Right renal pelvis (tissue), 4 donors: ENCODE results near the gene USP3. TPM values are rescaled to one million over a fixed set of nuclear protein-coding genes. Genes with fewer than 3 reads are reported as not detected.

Source experiments
- DNase-seq, 4 donors: peaks; one replicate each; pipeline ENCODE4 v3.0.0-alpha.2; 2013; ENCODE audit warnings: low read depth in 4 of 4, low spot score in 3 of 4, missing footprints in 1 of 4
- polyA plus RNA-seq, 4 donors: library from polyadenylated mRNA; unstranded; fragments of 120-200 nt; gene quantifications; one replicate each; pipeline ENCODE4 v1.2.1, GENCODE V29; 2013; ENCODE audit not compliant: insufficient read length in 4 of 4

USP3 gene, protein sequence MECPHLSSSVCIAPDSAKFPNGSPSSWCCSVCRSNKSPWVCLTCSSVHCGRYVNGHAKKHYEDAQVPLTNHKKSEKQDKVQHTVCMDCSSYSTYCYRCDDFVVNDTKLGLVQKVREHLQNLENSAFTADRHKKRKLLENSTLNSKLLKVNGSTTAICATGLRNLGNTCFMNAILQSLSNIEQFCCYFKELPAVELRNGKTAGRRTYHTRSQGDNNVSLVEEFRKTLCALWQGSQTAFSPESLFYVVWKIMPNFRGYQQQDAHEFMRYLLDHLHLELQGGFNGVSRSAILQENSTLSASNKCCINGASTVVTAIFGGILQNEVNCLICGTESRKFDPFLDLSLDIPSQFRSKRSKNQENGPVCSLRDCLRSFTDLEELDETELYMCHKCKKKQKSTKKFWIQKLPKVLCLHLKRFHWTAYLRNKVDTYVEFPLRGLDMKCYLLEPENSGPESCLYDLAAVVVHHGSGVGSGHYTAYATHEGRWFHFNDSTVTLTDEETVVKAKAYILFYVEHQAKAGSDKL
- 10 to 100 TPM; 34.8 to 49.7 (median 38.0) TPM for polyA plus RNA-seq

- peak; percentile 91 to 93 (median 93) for DNase-seq
These were observed at the start of gene USP3 for GRCh38 chr15:63504247-63504978. TSS of gene USP3 (plus strand) at chr15:63504593. CDS start at chr15:63504740, 147 bp downstream.

DNA sequence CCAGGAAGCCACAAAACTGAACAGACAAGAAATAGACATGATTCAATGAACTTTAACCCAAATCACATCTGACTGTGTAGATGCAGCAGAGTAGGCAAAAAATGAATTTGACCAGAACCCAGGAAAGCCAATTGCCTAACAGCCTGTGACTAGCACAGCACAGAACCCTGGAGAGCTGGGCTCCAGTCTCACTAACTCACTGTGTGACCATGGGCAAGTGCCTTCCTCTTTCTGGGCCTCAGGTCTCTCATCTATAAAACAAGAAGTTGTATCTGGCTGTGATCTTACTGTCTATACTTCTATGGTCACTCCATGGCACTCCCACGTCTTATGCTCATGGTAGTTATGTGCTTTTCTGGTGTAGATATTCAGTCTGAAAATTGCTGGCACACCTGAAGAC lies 48.1 kb upstream of the USP3 start:
- DNase-seq = no peak

GRCh38 chr15:63457379-63457778 lies 47.0 kb upstream of the USP3 start:
- no peak for DNase-seq

DNA sequence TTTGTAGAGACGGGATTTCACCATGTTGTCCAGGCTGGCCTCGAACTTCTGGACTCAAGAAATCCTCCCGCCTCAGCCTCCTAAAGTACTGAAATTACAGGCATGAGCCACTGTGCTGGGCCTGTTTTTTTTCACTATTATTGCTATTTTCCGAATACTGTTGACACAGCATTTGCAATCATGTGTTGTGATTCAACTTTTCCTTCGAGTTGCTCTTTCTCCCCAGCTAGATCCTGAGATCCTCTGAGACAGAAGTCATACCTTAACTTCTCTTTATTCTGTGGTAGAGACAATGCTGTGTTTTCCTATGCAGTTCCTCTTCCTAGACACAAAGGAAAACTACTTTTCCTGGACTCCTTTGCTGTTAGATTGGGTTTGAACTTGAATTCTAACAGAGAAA lies 46.4 kb upstream of the USP3 start:
- DNase-seq = no peak

- DNase-seq = no peak
These were observed 45.5 kb upstream of the USP3 start for GRCh38 chr15:63458794-63459395.

DNA sequence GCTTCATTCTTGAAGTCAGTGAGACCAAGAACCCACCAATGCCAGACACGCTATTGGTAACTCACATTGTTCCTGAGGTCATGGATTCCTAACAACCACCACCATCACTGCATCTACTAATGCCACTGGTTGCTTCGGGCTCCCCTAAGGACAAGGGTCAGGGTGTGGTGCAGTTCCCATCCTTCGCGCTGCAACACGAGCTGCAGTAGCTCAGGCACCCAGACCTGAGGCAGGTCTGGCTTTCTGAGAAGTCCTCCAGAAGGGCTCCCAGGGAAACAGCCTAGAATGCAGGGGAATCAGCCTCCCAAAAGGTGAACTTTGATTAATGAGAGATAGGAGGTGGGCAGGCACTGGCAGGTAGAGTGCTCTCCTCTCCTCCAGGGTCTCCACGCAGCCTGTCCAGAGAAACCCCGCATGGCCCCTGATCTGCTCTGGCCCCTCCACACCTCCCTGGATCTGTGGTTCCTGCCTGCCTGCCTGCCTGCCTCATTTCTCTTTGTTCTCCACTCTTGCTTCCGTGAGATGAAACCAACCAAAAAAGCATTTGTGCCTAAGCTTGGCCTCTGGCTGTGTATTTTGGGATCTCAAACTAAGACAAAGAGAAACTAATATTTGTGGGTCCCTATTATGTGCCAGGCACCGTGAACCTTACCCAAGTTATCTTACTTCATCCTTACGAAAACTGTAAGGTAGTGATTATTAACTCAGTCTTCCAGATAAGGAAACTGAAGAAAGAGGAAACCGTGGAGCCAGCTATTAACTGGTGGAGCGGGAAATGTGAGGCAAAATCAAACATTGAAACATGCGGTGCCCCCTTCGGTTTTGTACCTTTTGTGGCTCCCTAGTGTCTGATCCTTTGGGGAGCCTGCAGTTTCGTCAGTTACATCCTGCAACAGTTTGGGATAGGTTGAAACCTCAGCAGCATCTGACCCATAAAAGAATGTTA lies 43.9 kb upstream of the USP3 start:
- DNase-seq = no peak

DNA sequence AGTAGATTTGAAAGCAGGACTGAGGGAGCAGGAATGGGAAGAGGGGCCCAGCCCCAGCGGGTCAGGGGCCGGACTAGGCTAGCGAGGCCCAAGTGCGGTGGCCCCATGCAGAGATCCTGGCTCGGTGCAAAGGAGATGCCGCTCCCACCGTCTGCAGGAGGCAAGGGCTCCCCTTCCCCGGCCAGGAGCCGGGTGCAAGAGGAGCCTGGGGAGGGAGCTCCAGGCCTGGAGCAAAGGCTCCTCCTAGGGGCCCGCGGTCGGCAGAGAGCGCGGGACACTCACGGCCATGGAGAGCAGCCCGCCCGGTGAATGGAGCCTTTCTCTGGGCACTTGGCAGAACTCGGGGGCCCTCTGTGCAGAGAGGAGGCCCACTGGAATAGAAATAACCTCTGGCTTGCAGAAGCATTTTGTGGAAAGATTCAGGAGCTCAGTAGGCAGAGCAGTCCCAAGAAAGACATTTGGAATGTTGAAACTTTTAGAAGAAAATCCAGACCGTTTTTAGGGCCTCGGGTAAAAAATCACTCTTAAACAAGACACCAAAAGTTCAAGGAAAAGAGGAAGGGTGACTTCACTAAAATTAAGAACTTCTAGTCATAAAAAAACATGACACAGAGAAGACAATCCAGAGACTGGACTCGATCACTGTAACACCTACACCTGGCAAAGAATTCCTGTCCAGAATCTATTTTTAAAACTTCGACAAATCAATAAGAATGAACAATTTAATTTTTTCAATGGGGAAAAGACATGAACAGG lies 43.0 kb upstream of the USP3 start:
- DNase-seq = no peak

- no peak for DNase-seq
These were observed 42.3 kb upstream of the USP3 start for GRCh38 chr15:63462088-63462487.

- DNase-seq = no peak
These were observed 41.4 kb upstream of the USP3 start for GRCh38 chr15:63463036-63463435.

GRCh38 chr15:63463793-63464192 lies 40.6 kb upstream of the USP3 start:
- no peak for DNase-seq

GRCh38 chr15:63465104-63465503 lies 39.3 kb upstream of the USP3 start:
- no peak for DNase-seq

DNA sequence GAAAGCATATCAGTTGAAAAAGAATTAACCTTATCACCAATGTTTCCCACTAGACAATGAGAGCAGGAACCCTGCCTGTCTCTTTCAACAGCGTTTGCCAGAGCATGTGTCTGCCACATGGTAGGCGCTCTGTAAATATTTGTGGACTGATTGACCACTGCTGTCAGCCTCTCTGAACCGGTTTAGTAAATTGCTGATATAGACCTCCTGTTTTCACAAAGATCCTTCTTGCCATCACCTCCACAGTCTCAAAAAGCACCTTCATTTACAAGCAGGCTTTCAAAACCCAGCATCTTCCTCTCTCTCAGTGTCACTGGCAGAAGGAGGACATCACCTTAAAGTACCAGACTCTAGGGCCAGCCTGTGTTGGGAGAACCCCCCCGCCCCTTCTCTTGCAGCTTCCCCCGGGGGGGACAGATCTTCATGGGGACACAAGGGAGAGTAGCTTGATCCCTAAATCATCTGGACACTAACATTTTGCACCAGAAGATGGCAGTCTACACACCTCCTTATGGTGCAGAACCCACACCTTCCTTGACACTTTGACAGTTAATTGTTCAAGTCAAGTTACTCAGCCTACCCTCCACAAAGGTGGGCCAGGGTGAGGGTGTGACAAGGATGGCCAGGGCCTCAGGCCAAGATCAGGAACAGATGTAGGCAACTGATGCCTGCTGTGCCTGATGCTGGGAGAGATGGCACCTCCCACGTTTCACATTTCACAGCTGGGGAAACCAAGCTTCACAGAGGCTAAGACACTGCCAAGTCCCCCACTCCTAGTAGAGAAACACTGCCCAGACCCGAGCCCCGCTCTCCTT lies 37.8 kb upstream of the USP3 start:
- peak in 1 of 4 donors; percentile 40 for DNase-seq

- no peak for DNase-seq
These were observed 35.2 kb upstream of the USP3 start for GRCh38 chr15:63469190-63469589.

- no peak for DNase-seq
These were observed 34.4 kb upstream of the USP3 start for GRCh38 chr15:63469984-63470383.

DNA sequence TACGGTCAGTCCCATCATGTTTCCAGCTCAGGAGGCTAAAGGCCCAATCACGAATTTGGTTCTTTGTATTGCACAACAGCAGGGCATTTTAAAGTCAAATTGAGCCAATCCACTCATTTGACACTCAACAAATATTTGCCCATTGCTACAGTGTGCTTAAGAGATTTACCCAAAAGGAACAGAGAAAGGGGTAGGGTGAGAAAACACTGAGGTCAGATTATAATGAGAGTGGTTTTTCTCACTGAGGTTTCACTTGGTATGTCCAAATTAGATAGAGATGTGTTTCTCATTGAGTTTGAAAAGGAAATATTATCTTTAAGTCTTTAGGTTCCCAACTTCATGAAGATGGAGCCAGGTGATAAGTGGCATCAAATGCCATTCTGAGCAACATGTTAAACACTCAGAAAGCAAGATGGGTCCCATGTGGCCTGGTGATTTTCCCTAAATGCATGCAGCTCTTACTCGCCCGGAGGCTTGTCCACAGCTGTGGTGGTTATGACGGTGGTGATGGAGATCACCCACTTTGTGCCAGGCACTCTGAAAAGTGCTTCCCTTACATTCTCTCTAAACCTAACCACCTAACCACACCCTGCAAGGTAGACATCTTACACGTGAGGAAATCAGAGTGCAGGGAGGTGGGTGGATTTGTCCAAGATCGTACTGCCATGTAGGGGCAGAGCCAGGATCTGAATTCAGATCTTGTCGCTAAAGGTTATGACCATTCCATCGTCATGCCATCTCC lies 31.2 kb upstream of the USP3 start:
- no peak for DNase-seq

GRCh38 chr15:63473749-63473998 lies 30.7 kb upstream of the USP3 start:
- DNase-seq = no peak

DNA sequence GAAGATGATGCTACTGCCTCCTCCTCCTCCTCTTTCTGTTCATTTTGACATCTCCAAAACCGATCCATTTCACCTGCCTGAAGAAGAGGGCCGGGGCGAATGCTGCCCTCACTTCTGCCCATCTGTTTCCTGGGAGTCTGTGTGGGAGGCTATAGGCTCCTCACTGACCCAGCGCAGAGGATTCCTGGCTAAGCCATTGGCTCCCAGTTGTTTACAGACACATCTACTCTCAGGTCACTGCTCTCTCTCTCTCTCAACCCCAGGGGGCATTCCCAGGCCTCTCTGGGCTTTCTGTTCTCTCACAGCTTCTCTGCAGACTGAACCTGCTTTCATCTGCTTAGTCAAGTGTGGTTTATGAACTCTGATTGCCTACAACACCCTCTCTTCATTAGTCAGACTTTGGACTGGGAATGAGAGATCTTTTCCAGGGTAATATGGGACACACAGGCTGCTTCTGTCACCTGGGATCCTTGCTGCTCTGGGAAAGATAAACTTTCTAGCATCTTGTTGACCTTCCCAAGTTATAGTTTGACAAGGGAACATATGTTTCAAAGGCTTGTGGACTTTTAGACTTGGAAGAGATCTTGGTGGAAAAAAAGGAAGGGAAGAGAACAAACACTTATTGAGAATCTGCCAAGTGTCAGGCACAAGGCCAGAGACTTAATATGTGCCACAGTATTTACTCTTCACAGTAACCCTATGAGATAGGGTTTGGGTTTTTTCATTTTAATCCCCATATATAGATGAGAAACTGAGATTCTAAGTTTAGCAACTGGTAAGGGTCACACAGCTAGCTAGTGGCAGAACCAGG lies 30.2 kb upstream of the USP3 start:
- DNase-seq = peak in 1 of 4 donors; percentile 73
